HEK293 (cell line): Measurements from ENCODE around the gene HSP90AA1.
A peak's percentile ranks its signal among the peaks of the same experiment; 100 is the strongest.

ENCODE experiments used
- BCL11B ChIP-seq: fragments of 450-650 bp; formaldehyde crosslinking; IDR thresholded peaks from 2 replicates; pipeline ENCODE4 v1.5.1; 2016; ENCODE audit warnings: low read depth, missing biosample characterization, missing genetic modification characterization
- GLI2 ChIP-seq: fragments of 450-650 bp; formaldehyde crosslinking; IDR thresholded peaks from 2 replicates; pipeline ENCODE4; 2017; ENCODE audit warnings: missing biosample characterization, missing genetic modification characterization, low read depth, borderline replicate concordance
- INSM2 ChIP-seq: fragments of 450-650 bp; formaldehyde crosslinking; IDR thresholded peaks from 2 replicates; pipeline ENCODE4 v1.5.1; 2016; ENCODE audit warnings: missing biosample characterization, missing genetic modification characterization
- MEIS1 ChIP-seq: sonication (generic); formaldehyde crosslinking; IDR thresholded peaks from 2 replicates; pipeline ENCODE4 v1.8.1; 2022; ENCODE audit warnings: missing genetic modification reagents, mild to moderate bottlenecking, borderline replicate concordance
- RBAK ChIP-seq: fragments of 450-650 bp; formaldehyde crosslinking; IDR thresholded peaks from 2 replicates; pipeline ENCODE4 v1.5.1; 2016; ENCODE audit warnings: missing biosample characterization, missing genetic modification characterization
- REST ChIP-seq: fragments of 450-650 bp; formaldehyde crosslinking; IDR thresholded peaks from 2 replicates; pipeline ENCODE4 v1.5.1; 2016; ENCODE audit warnings: missing biosample characterization, missing genetic modification characterization
- ZBTB17 ChIP-seq: fragments of 450-650 bp; formaldehyde crosslinking; IDR thresholded peaks from 2 replicates; pipeline ENCODE4 v1.5.1; 2016; ENCODE audit warnings: missing biosample characterization, missing genetic modification characterization
- ZBTB8A ChIP-seq: fragments of 450-650 bp; formaldehyde crosslinking; IDR thresholded peaks from 2 replicates; pipeline ENCODE4 v1.5.1; 2016; ENCODE audit warnings: missing biosample characterization, missing genetic modification characterization
- ZNF121 ChIP-seq: fragments of 450-650 bp; formaldehyde crosslinking; IDR thresholded peaks from 2 replicates; pipeline ENCODE4 v1.5.1; 2016; ENCODE audit warnings: missing biosample characterization, missing genetic modification characterization
- ZNF16 ChIP-seq: fragments of 450-650 bp; formaldehyde crosslinking; IDR thresholded peaks from 2 replicates; pipeline ENCODE4 v1.5.1; 2016; ENCODE audit warnings: low read depth, missing biosample characterization, missing genetic modification characterization
- ZNF214 ChIP-seq: fragments of 450-650 bp; formaldehyde crosslinking; IDR thresholded peaks from 2 replicates; pipeline ENCODE4 v1.5.1; 2017; ENCODE audit warnings: missing biosample characterization, mild to moderate bottlenecking, missing genetic modification characterization, borderline replicate concordance
- ZNF221 ChIP-seq: fragments of 450-650 bp; formaldehyde crosslinking; IDR thresholded peaks from 2 replicates; pipeline ENCODE4 v1.5.1; 2017; ENCODE audit warnings: missing biosample characterization, missing genetic modification characterization, borderline replicate concordance
- ZNF223 ChIP-seq: fragments of 450-650 bp; formaldehyde crosslinking; IDR thresholded peaks from 2 replicates; pipeline ENCODE4 v1.5.1; 2016; ENCODE audit warnings: missing biosample characterization, missing genetic modification characterization
- ZNF26 ChIP-seq: fragments of 450-650 bp; formaldehyde crosslinking; IDR thresholded peaks from 2 replicates; pipeline ENCODE4 v1.5.1; 2016; ENCODE audit warnings: missing biosample characterization, missing genetic modification characterization
- ZNF302 ChIP-seq: fragments of 450-650 bp; formaldehyde crosslinking; IDR thresholded peaks from 2 replicates; pipeline ENCODE4 v1.5.1; 2016; ENCODE audit warnings: missing biosample characterization, missing genetic modification characterization, low read depth
- ZNF335 ChIP-seq: fragments of 450-650 bp; formaldehyde crosslinking; conservative IDR thresholded peaks from 2 replicates; pipeline ENCODE4 v1.5.1; 2016; ENCODE audit warnings: missing biosample characterization, missing genetic modification characterization
- ZNF394 ChIP-seq: fragments of 450-650 bp; formaldehyde crosslinking; IDR thresholded peaks from 2 replicates; pipeline ENCODE4 v1.5.1; 2016; ENCODE audit warnings: missing biosample characterization, missing genetic modification characterization, mild to moderate bottlenecking, moderate library complexity, borderline replicate concordance
- ZNF423 ChIP-seq: fragments of 450-650 bp; formaldehyde crosslinking; IDR thresholded peaks from 2 replicates; pipeline ENCODE4 v1.5.1; 2016; ENCODE audit warnings: missing biosample characterization, missing genetic modification characterization
- ZNF473 ChIP-seq: fragments of 450-650 bp; formaldehyde crosslinking; IDR thresholded peaks from 2 replicates; pipeline ENCODE4 v1.5.1; 2017; ENCODE audit warnings: missing biosample characterization, missing genetic modification characterization
- ZNF48 ChIP-seq: fragments of 450-650 bp; formaldehyde crosslinking; IDR thresholded peaks from 2 replicates; pipeline ENCODE4 v1.5.1; 2016; ENCODE audit warnings: missing biosample characterization, missing genetic modification characterization
- ZNF510 ChIP-seq: fragments of 450-650 bp; formaldehyde crosslinking; IDR thresholded peaks from 2 replicates; pipeline ENCODE4 v1.5.1; 2018; ENCODE audit warnings: mild to moderate bottlenecking, missing genetic modification characterization, missing biosample characterization; ENCODE audit not compliant: insufficient replicate concordance
- ZNF513 ChIP-seq: fragments of 450-650 bp; IDR thresholded peaks from 2 replicates; pipeline ENCODE4 v1.5.1; 2018; ENCODE audit warnings: missing biosample characterization, missing genetic modification characterization
- ZNF561 ChIP-seq: fragments of 450-650 bp; IDR thresholded peaks from 2 replicates; pipeline ENCODE4 v1.5.1; 2018; ENCODE audit warnings: missing biosample characterization, missing genetic modification characterization, borderline replicate concordance
- ZNF610 ChIP-seq: fragments of 450-650 bp; formaldehyde crosslinking; IDR thresholded peaks from 2 replicates; pipeline ENCODE4 v1.5.1; 2016; ENCODE audit warnings: missing biosample characterization, missing genetic modification characterization, borderline replicate concordance
- ZNF621 ChIP-seq: fragments of 450-650 bp; formaldehyde crosslinking; IDR thresholded peaks from 2 replicates; pipeline ENCODE4 v1.5.1; 2017; ENCODE audit warnings: missing biosample characterization, missing genetic modification characterization
- ZNF660 ChIP-seq: fragments of 450-650 bp; IDR thresholded peaks from 2 replicates; pipeline ENCODE4 v1.5.1; 2018; ENCODE audit warnings: missing biosample characterization, mild to moderate bottlenecking, missing genetic modification characterization
- ZNF707 ChIP-seq: fragments of 450-650 bp; formaldehyde crosslinking; IDR thresholded peaks from 2 replicates; pipeline ENCODE4 v1.5.1; 2016; ENCODE audit warnings: missing biosample characterization, missing genetic modification characterization
- ZSCAN4 ChIP-seq: fragments of 450-650 bp; formaldehyde crosslinking; IDR thresholded peaks from 2 replicates; pipeline ENCODE4 v1.5.1; 2017; ENCODE audit warnings: missing biosample characterization, missing genetic modification characterization

The HSP90AA1 gene

GRCh38 chr14:102086972-102087761 lies at the start of gene HSP90AA1 (continued):
- TF ChIP-seq ZNF48 (tag by site-specific recombination) (no peak), ZNF26 (no peak), ZNF707 (tag by site-specific recombination) (no peak), ZNF513 (tag by site-specific recombination) (no peak), ZNF214 (tag by site-specific recombination) (no peak), ZNF394 (peak; percentile 22; the same call in 1 of the 2 replicates), MEIS1 (CRISPR knock-in tag) (no peak), ZNF335 (tag by site-specific recombination) (no peak), ZNF121 (tag by site-specific recombination) (no peak), GLI2 (no peak), ZBTB8A (tag by site-specific recombination) (peak; percentile 99), ZNF223 (tag by site-specific recombination) (peak; percentile 71; the same call in 1 of the 2 replicates), ZSCAN4 (tag by site-specific recombination) (no peak), ZBTB17 (tag by site-specific recombination) (0 out of 2 replicates have a peak, but pooled peaks have one; percentile 66), BCL11B (0 out of 2 replicates have a peak, but pooled peaks have one; percentile 29), ZNF561 (tag by site-specific recombination) (peak; percentile 96), INSM2 (tag by site-specific recombination) (0 out of 2 replicates have a peak, but pooled peaks have one; percentile 16), ZNF16 (no peak), ZNF660 (tag by site-specific recombination) (peak; percentile 93), ZNF423 (tag by site-specific recombination) (peak; percentile 60), RBAK (no peak), REST (tag by site-specific recombination) (no peak), ZNF510 (no peak), ZNF221 (peak; percentile 79; the same call in 1 of the 2 replicates), ZNF302 (tag by site-specific recombination) (no peak), ZNF473 (tag by site-specific recombination) (no peak), ZNF610 (tag by site-specific recombination) (0 out of 2 replicates have a peak, but pooled peaks have one; percentile 57), ZNF621 (tag by site-specific recombination) (no peak)
